ENCODE measurements around the gene ZNF487.
"Not testable (repeated sequence)": the region's sequence is repeated elsewhere in the genome, so short reads cannot be mapped to it uniquely, and the experiment has no call there.

ZNF487 gene

DNA sequence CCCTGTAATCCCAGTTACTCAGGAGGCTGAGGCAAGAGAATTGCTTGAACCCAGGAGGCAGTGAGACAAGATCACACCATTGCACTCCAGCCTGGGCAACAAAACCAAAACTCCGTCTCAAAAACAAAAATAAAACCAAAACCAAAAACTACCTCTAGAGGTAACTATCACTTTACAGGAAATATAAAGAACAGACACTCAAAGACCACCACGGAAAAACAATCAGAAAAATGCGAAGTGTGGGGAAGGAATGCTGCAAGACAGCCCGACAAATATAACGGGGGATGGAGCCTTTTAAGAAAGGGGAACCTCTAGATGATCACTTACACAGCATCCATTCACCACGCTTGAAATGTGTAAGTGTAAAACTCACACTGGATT lies 32.2 kb upstream of the ZNF487 start:
- no peak for DNase-seq (ENCODE audit: low spot score)

DNA sequence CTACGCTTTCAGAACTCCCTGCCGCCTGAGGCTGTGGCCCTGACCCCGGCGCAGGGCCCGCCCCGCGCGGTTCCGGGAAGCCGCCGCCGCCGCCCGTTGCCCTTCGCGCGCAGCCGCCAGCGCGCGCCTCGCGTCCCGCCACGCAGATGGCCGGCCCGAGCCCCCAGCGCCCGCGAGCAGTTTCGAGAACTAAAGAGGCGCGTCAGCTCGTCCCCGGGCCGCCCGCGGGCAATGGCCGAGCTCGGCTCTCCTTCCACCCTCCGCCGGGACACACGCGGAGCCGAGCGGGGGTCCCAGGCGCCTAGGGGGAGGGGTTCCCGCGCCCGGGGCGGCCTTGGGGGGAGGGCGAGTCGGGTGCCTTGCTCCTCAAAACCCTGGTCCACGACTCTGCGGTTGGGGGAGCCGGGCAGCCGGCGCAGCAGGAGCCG lies 29.7 kb upstream of the ZNF487 start:
- no peak for DNase-seq (ENCODE audit: low spot score)

DNA sequence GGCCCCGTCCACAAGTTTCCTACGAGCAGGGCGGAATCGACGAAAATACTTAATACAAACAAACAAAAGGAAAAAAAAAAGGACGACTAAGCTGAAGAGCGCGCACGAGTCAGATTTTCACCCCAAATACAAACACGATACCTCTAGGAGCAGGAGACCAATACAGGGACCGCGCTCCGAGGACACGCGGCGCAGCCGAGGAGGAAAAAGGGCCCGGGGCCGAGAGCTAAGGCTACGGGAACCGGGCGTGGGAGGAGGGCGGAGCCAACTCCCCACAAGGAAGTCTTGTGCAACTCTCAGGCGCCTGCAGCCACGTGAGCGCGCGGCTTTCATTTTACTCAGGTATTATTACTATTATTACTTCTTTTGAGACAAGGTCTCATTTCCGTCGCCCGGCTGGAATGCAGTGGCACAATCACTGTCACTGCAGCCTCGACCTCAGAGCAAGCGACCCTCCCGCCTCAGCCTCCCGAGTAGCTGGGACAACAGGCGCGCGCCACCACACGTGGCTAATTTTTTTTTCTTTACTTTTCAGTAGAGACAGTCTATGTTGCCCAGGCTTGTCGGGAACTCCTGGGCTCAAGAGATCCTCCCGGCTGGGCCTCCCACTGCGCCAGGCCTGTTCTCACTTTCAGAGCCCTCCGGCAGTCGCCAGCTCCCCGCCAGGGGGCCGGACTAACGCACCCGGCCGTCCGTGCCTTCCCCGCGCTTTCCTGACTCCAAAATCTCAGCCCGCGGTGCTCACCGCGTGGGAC lies 29.2 kb upstream of the ZNF487 start:
- DNase-seq (ENCODE audit: low spot score): peak; percentile 82

DNA sequence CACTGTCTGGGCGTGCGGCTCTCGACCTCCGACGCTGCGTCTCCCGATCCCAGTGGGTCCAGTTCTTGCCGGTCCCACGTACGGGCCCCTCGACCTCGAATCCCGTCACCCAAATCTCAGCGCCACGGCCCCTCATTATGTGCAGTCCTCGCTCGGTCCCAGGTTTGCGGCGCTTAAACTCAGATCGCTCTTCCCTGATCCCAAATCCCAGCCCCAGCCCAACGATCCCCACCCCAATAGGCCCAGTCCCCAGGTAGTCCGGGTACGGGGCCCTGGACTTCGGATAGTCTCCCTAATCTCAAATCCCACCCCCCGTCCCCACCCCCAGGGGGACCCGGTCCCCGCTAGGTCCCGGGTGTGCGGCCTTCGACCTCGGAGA lies 28.6 kb upstream of the ZNF487 start:
- DNase-seq (ENCODE audit: low spot score): no peak

DNA sequence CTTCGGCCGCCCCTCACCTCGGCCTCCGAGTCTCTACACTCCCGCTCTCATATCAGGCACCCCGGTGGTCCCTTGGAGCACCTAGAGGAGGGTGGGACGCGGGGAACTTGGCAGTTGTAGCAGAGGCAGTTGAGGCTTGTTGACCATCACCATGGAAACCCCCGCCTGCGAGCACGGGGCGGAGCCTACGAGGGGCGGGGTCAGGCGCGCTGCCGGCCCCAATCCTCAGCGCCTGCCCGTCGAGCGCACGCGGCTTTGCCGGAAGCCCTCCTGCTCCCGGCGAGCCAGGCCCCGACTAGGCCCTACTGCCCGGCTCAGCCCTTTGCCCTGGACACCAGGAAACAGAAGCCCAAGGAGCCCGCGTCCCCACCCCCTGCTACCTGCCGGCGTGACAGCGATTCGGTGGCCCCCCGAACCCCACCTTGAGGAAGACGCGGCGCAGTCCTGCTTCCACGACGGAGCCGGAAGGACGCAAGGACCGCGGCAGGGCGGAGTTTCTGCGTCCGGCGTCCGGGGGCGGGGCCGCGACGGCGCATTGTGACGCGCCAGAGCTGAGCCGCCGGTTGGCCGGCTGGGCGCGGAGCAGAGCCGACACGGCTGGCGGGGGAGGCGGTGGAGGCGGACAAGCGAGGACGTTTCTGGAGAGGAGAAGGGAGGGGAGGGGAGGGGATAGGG lies 28.1 kb upstream of the ZNF487 start, which contains the start of gene HNRNPF:
TSS of gene HNRNPF (minus strand) at position 477 of the 675 bp plus-strand sequence. CDS start 21,302 bp downstream, outside the sequence.
- peak; percentile 93 for DNase-seq (ENCODE audit: low spot score)

DNA sequence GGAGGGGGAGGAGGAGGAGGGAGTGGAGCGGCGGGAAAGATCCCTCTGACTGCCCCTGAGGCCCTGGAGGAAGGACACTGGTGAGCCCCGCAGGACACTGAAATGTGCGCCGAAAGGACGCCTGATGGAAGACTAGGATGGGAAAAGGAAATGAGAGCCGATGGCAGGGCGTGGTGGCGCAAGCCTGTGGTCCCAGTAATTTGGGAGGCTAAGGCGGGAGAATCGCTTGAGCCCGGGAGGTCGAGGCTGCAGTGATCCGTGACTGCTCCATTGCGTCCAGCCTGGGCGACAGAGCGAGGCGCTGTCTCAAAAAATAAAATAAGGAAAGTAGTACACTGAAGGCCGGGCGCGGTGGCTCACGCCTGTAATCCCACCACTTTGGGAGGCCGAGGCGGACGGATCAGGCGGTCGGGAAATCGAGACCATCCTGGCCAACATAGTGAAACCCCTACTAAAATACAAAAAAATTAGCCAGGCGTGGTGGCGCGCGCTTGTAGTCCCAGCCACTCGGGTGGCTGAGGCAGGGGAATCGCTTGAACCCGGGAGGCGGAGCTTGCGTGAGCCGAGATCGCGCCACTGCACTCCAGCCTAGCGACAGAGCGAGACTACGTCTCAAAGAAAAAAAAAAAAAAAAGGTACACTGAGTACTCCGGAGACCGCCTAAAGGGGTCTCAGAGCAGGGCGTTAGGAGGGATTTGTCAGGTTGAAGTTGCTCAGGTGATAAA lies 27.4 kb upstream of the ZNF487 start:
- DNase-seq (ENCODE audit: low spot score): peak; percentile 42

DNA sequence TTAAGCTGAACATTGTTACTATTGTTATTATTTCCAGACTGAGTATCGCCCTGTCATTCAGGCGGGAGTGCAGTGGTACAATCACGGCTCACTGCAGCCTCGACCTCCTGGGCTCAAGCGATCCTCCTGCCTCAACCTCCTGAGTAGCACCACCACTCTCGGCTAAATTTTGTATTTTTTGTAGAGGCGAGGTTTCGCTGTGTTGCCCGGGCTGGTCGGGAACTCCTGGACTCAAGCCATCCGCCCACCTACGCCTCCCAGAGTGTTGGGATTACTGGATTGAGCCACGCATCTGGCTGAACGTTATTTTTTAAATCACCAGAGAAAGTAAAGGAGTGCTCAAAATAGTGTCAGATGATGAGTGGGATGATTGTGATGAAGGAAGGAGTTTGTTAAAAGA lies 26.6 kb upstream of the ZNF487 start:
- no peak for DNase-seq (ENCODE audit: low spot score)

DNA sequence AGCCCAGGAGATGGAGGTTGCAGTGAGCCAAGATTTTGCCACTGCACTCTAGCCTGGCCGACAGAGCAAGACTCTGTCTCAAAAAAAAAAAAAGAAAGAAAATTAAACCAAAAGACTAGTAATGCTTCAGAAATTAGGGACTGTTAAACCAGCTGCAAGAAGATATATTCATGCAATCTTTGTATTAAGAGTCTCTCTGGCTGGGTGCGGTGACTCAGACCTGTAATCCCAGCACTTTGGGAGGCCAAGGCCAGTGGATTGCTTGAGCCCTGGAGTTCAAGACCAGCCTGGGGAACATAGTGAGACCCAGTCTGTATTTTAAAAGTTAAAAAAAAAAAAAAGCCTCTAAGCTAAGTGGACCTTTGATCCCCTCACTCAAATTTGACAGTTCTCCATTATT lies 25.4 kb upstream of the ZNF487 start:
- DNase-seq (ENCODE audit: low spot score): no peak

DNA sequence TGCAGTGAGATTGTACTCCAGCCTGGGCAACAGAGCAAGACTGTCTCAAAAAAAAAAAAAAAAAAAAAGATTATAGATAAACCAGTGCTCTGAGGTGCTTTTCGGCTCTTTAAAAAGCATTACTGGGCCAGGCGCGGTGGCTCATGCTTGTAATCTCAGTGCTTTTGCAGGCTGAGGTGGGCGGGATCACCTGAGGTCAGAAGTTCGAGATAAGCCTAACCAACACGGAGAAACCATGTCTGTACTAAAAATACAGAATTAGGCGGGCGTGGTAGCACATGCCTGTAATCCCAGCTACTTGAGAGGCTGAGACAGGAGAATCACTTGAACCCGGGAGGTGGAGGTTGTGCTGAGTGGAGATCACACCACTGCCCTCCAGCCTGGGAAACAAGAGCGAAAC lies 21.4 kb upstream of the ZNF487 start:
- DNase-seq (ENCODE audit: low spot score): peak; percentile 56

DNA sequence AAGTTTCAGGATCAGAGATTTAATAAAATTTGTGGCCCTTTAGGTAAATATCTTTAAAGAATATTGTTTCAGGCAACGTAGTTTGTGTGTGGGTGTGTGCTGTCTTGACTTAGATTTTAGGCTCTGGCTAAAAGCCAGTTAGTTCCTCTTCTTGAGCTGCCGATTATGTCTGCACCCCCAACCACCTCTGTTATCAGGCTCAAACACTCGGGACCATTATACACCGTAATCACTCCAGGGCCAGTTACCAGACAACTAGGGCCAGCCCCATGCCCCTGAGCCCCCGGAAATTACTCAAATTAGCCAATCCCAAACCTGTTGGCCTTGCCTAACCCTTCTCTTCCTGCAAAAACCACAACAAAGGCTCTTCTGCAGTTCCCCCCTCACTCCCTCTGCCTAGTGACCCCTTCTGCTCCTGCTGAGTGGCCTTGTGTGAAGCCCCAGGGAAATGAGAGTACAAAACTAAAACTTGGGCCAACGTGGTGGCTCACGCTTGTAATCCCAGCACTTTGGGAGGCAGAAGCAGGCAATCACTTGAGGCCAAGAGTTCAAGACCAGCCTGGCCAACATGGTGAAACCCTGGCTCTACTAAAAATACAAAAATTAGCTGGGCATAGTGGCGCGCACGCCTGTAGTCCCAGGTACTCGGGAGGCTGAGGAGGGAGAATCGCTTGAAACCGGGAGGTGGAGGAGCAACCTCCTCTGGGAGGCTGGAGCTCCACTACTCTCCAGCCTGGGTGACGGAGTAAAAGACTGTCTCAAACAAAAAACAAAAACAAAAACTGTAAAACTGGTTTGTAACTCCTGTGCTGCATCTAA lies 18.8 kb upstream of the ZNF487 start:
- DNase-seq (ENCODE audit: low spot score): peak; percentile 87

DNA sequence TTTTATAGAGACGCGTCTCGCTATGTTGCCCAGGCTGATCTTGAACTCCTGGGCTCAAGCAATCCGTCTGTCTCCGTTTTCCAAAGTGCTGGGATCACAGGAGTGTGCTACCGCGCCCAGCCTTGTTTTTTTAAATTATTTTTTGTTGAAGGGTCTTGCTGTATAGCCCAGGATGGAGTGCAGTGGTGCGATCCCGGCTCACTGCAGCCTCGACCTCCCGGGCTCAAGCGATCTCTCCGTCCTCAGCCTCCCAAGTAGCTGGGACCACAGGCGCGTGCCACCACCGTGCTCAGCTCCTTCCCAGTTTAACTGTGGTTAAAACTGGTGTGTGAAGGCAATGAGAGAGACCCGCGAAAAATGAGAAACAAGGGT lies 16.9 kb upstream of the ZNF487 start:
- DNase-seq (ENCODE audit: low spot score): no peak

DNA sequence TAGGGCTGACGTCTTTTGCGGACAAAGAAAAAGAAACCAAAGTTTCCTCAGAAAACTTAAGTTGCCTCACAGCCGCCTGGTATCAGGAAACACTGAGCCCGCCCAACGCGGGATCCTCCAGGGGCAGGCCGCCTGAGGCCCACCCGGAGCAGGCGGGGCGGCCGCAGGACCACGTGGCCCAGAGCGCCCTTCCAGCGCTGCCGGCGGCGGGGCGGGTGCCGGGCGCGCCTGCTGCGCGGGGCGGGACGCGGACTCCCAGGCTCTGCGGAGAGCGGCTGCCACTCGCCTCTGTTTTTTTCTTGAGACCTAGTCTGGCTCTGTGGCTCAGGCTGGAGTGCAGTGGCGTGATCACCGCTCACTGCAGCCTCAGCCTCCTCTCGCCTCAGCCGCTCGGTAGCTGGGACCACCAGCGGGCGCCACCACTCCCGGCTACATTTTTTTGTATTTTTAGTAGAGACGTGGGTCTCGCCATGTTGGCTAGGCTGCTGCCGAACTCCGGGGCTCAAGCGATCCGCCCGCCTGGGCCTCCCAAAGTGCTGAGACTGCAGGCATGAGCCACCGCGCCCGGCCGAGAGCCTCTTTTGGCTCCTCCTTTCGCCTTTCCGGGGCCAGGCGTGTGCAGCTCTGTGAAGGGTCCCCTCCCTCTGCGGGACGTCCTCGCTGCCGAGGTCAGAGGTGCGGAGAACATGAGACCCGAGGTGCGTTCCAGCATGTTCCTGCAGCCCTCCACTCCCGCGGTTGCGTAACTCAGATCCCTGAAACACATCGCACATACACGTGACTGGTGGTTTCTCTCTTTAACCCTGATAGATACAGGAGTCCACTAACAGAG lies 16.3 kb upstream of the ZNF487 start:
- peak; percentile 71 for DNase-seq (ENCODE audit: low spot score)

DNA sequence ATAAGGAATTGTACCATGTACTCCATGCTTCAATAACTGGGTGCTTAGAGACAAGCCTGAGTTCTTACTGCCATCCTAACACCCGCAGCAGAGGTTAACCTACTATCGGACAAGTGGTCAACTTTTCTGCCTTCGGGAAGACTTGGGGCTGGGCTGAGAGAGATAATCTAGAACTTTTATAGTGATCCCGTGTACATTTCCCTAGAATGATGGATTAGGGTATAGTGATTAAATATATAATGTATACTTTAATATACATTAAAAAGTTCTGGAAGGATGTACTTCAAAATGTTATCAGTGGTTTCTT lies 15.8 kb upstream of the ZNF487 start:
- no peak for DNase-seq (ENCODE audit: low spot score)

DNA sequence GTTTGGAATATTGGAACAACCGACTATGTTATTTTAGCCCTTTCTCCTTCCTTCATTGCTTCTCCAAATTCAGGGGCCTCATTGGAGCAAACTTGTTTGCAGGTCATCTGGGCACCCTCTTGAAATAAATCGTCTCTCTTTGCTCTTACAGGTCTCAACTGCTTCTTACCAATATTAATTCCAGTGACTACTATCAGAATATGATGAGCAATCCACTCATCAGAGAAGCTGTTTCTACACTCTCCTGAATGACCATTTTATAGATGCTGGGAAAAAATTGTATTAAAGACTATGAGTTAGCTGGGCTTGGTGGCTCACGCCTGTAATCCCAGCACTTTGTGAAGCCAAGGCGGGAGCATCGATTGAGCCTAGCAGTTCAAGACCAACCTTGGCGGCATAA lies 15.4 kb upstream of the ZNF487 start:
- peak; percentile 9 for DNase-seq (ENCODE audit: low spot score)

DNA sequence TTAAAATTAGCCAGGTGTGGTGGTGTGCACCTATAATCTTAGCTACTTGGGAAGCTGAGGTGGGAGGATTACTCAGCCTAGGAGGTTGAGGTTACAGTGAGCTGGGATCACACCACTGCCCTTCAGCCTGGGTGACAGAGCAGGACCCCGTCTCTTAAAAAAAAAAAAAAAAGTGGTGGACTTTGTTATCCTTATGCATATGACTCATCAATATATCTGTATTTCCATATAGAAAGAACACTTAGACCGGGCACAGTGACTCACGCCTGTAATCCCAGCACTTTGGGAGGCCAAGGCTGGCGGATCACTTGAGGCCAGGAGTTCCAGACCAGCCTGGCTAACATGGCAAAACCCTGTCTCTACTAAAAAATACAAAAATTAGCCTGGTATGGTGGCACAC lies 15.0 kb upstream of the ZNF487 start:
- peak; percentile 3 for DNase-seq (ENCODE audit: low spot score)

DNA sequence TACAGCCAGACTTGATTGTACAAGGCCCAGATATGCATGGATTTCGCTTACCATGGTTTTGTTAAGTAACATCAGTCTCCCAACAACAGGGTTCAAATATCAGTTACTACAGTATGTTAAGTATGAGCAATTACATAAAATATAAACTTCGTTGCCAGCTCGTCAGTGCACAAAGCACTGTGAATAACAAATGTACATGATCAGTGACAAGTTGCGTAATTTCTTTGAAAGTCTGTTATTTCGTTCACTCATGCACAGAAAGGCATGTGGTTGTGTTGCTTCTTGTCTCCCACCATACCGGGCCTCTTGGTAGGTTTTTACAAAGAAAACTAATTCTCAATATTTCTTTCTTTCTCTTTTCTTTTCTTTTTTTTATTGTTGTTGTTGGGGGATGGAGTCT lies 12.5 kb upstream of the ZNF487 start:
- DNase-seq (ENCODE audit: low spot score): no peak

DNA sequence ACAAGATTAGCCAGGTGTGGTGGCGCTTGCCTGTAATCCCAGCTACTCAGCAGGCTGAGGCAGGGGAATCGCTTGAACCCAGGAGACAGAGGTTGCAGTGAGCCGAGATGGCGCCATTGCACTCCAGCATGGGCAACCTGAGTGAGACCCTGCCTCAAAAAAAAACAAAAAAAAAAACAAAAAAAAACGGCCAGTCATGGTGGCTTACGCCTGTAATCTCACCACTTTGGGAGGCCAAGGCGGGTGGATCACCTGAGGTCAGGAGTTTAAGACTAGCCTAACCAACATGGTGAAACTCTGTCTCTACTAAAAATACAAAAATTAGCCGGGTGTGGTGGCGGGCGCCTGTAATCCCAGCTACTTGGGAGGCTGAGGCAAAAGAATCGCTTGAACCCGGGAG lies 10.4 kb upstream of the ZNF487 start:
- DNase-seq (ENCODE audit: low spot score): not testable (repeated sequence)

DNA sequence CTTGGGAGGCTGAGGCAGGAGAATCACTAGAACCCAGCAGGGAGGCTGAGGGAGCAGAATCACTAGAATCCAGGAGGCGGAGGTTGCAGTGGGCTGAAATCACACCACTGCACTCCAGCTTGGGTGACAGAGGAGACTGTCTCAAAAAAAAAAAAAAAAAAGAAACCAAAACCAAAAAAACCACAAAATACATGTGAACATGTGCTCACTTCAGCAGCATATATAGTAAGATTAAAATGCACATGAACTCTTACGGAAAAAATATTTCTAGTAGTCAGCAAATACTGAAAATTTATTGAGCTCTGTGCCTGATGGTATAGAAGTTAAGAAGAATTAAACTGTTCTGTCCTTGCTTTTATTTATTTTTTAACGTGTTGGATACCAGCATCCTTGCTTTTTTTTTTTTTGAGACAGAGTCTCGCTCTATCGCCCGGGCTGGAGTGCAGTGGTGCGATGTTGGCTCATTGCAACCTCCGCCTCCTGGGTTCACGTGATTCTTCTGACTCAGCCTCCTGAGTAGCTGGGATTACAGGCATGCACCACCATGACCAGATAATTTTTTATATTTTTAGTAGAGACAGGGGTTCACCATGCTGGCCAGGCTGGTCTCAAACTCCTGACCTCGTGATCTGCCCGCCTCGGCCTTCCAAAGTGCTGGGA lies 9.6 kb upstream of the ZNF487 start:
- no peak for DNase-seq (ENCODE audit: low spot score)

DNA sequence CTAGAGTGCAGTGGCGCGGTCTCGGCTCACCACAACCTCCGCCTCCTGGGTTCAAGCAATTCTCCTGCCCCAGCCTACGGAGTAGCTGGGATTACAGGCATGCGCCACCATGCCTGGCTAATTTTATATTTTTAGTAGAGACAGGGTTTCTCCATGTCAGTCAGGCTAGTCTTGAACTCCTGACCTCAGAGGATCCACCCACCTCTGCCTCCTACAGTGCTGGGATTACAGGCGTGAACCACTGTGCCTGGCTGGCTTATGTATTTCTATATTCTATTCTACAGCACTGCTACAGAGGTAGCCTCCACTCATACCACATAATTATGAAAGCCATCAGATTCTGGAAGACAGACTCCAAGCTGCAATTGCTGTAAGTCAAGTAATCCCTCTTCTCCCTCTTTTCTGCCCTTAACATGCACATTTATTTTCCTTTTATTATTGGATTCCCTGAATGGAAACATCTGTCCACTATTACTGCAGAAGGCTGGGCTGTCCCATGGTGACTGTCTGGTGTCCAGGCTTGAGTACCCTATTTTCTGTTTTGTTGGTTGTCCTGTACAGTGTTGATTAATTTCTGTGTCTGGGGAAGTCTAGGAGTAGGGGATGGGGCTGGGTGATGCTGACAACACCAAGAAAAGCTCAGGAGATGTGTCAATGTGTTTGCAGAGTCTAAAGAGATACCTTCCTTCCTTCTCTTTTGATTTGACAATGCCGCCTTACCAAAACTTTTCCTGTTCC lies 5.8 kb upstream of the ZNF487 start:
- DNase-seq (ENCODE audit: low spot score): no peak

DNA sequence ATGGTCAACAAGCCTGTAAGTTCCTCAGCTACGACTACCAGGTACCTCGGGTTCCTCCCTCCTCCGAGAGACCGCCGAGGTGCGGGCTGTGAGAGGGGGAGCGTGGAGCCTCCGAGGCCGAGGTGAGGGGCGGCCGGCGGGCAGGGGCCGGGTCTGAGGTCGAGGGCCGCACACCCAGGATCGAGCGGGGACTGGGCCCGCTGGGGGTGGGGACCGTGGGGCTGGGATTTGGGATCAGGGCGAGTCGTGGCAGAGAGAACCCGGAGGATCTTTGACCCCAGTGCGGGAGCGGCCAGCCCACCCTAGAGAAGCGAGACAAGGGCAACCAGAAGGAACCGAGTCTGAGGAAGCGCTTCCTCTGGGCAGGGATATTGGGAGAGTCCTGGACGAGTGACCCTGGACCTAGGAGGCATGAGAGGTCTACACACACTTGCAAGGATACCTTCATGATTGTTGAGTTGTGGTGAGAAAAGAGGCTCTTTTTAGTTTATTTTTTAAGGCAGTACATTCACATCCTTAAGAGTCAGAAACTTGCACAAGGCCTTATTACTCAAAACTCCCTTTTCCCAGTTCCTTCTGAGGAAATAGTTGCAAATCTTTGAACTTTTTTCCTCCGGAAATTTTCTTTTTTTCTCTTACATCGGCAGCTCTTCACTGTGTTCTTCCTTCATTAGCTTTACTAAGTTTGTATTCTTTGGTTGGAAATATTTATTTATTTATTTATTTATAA lies 395 bp downstream of the ZNF487 start:
- no peak for DNase-seq (ENCODE audit: low spot score)
